ENCODE measurements around the gene AGK. TPM values are rescaled to one million over a fixed set of nuclear protein-coding genes. Genes with fewer than 3 reads are reported as not detected.
"Not testable (repeated sequence)": the region's sequence is repeated elsewhere in the genome, so short reads cannot be mapped to it uniquely, and the experiment has no call there.

AGK gene
- total and polyA plus RNA-seq, 2 of the 8 experiments (the other 6 are each of a cell fraction or from before 2014, with no cell fraction given), result 25.8 to 34.0 TPM

DNA sequence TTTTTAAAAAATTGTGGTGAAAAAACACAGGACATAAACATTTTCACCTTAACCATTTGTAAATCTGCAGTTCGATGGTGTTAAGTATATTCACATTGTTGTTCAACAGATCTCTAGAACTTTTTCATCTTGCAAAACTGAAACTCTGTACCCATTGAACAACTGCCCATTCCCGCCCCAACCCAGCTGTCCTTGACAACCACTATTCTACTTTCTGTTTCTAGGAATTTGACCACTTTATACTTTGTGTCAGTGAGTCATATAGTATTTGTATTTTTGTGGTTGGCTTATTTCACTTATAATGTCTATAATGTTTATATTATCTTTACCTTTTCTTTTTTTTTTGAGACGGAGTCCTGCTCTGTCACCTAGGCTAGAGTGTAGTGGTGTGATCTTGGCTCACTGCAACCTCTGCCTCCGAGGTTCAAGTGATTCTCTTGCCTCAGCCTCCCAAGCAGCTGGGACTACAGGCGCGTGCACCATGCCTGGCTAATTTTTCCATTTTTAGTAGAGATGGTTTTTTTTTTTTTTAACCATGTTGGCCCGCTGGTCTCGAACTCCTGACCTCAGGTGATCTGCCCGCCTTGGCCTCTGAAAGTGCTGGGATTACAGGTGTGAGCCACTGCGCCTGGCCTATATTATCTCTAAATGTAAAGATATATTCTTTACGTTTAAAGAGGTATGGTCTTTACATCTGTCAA lies 6.8 kb downstream of the AGK start:
- H2BK12ac ChIP-seq (ENCODE audit: low read depth, low read length); H3K14ac ChIP-seq (ENCODE audit: insufficient read length); H3K23me2 ChIP-seq (ENCODE audit: low read depth, low read length); H2BK5ac ChIP-seq (ENCODE audit: low read depth, low read length); H3K4ac ChIP-seq (replicated peaks; ENCODE audit: insufficient read length, low read depth, low read length); H4K5ac ChIP-seq (ENCODE audit: insufficient read length, low read depth, low read length); H3K4me1 ChIP-seq (replicated peaks in 1 of 4; ENCODE audit: control insufficient read depth in 3 of 4, insufficient read depth in 4 of 4, low read length in 3 of 4); H3K4me2 ChIP-seq (ENCODE audit: insufficient read depth in 1 of 2, low read depth in 2 of 2, low read length in 2 of 2); H3K23ac ChIP-seq (ENCODE audit: insufficient read length); H4K8ac ChIP-seq (ENCODE audit: extremely low read depth, insufficient read depth, low read length); H3K79me1 ChIP-seq (ENCODE audit: low read depth, low read length); FAIRE-seq; H4K91ac ChIP-seq (replicated peaks; ENCODE audit: insufficient read length, low read length); DNase-seq (ENCODE audit: low read depth in 1 of 2, low spot score in 2 of 2); H3K9ac ChIP-seq (replicated peaks in 1 of 4; ENCODE audit: extremely low read depth in 1 of 4, low read depth in 3 of 4, low read length in 3 of 4); POLR2A ChIA-PET (ENCODE audit: partially characterized antibody); H3K27ac ChIP-seq (ENCODE audit: low read depth, low read length); H3K18ac ChIP-seq (ENCODE audit: extremely low read depth, low read length); H2BK20ac ChIP-seq (ENCODE audit: low read length); H3K4me3 ChIP-seq (ENCODE audit: extremely low read depth in 1 of 4, insufficient read depth in 2 of 4, low read depth in 3 of 4, low read length in 4 of 4); H2BK15ac ChIP-seq (ENCODE audit: low read length); H3K9me3 ChIP-seq (ENCODE audit: insufficient read depth in 2 of 2, low read depth in 1 of 2, low read length in 1 of 2); H2AFZ ChIP-seq (ENCODE audit: low read length); CTCF ChIA-PET (ENCODE audit: partially characterized antibody); H4K20me1 ChIP-seq (replicated peaks in 1 of 2; ENCODE audit: control insufficient read depth in 1 of 2, insufficient read depth in 2 of 2, low read length in 2 of 2); H2AK5ac ChIP-seq (ENCODE audit: low read depth, low read length); H2BK120ac ChIP-seq (replicated peaks; ENCODE audit: low read depth, low read length); H3K27me3 ChIP-seq (replicated peaks in 1 of 4; ENCODE audit: control insufficient read depth in 3 of 4, extremely low read depth in 1 of 4, insufficient read depth in 3 of 4, low read length in 3 of 4); H3K56ac ChIP-seq (replicated peaks; ENCODE audit: insufficient read length, low read depth, low read length): not testable (repeated sequence)
- H3K36me3 ChIP-seq (ENCODE audit: control insufficient read depth in 2 of 4, insufficient read depth in 4 of 4, low read length in 3 of 4), result peaks cover 0 to 16% (median 6%) of the 10 kb centered on the region in 4 experiments; a peak in 6 of 8 replicates
- H3K79me2 ChIP-seq (ENCODE audit: control insufficient read depth in 1 of 2, insufficient read depth in 2 of 2, low read length in 2 of 2), result peaks cover 0 to 16% of the 10 kb centered on the region in 2 experiments; a peak in 2 of 4 replicates
- 95% methylated on average over 11 of the region's 11 CpGs; no CpG with 5 or more reads in 1 of the 2 experiments for WGBS, 2 experiments (ENCODE audit: extremely low coverage in 1 of 2, insufficient coverage in 1 of 2, insufficient read length in 1 of 2, insufficient replicate concordance in 2 of 2, low coverage in 1 of 2, low lambda C conversion rate in 2 of 2, missing lambda C conversion rate in 1 of 2)
